Measurements from ENCODE around the gene DNAH2.
A peak's percentile ranks its signal among the peaks of the same experiment; 100 is the strongest.

DNA sequence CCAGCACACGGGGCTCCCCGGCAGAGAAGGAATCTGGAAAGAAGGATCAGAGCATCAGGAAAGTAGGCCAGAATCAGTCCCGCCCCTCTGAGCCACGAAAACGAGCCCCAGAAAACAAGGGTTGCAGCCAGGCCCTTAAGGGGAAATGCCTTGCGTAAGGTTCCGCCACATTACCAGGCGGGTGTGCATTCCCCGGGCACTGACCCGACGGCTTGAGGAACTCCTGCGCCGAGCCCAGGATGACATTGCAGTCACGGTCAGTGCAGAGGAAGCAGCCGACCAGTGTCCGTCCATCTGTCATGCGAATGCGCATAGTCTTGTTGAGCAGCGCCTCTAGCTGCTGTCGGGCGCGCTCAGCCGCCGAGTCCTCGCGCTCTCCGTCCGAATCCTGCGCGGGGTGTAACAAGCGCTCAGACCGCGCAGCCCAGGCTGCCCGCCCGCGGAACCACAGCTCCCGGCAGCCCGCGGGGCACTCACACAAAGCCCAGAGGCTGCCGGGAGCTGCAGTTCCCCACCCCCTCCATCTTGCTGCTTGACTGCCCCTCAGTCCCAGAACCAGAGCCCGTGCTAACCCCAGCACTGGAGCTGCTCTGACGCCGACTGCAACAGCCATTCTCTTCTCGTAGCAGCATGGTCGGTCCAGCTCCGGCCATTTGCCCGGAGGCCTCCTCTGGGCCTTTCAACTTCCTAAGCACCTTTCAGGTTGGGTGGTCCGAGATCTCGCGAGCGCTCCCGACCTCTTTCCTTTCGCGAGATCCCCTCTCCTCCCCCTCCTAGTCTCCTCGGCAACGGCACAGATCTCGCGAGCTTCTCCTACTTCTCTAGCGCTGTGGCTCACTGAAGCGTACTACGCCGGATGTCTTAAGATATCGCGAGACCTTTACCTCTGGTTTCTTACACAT, 139.5 kb downstream of the DNAH2 start, which contains the start of gene NAA38:
- peak; percentile 32 to 56; a peak in 3 of 5 replicates for TF ChIP-seq RAD21 (conservative IDR thresholded peaks at IDR 0.05 in 1 of 2, IDR thresholded peaks at IDR 0.05 in 1 of 2)
- TF ChIP-seq, protein P1, sequence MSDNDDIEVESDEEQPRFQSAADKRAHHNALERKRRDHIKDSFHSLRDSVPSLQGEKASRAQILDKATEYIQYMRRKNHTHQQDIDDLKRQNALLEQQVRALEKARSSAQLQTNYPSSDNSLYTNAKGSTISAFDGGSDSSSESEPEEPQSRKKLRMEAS (IDR thresholded peaks at IDR 0.05), result peak; percentile 84
- TF ChIP-seq, protein P2, sequence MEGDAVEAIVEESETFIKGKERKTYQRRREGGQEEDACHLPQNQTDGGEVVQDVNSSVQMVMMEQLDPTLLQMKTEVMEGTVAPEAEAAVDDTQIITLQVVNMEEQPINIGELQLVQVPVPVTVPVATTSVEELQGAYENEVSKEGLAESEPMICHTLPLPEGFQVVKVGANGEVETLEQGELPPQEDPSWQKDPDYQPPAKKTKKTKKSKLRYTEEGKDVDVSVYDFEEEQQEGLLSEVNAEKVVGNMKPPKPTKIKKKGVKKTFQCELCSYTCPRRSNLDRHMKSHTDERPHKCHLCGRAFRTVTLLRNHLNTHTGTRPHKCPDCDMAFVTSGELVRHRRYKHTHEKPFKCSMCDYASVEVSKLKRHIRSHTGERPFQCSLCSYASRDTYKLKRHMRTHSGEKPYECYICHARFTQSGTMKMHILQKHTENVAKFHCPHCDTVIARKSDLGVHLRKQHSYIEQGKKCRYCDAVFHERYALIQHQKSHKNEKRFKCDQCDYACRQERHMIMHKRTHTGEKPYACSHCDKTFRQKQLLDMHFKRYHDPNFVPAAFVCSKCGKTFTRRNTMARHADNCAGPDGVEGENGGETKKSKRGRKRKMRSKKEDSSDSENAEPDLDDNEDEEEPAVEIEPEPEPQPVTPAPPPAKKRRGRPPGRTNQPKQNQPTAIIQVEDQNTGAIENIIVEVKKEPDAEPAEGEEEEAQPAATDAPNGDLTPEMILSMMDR (IDR thresholded peaks at IDR 0.05), result peak; percentile 40
- TF ChIP-seq KDM1A (IDR thresholded peaks at IDR 0.05; ENCODE audit: low read depth), result no peak
- no peak for TF ChIP-seq CBX8 (IDR thresholded peaks at IDR 0.05)
- TF ChIP-seq NPAS2 (CRISPR knock-in tag; IDR thresholded peaks at IDR 0.05; ENCODE audit: borderline replicate concordance), result no peak
- TF ChIP-seq CBX2 (IDR thresholded peaks at IDR 0.05; ENCODE audit: borderline replicate concordance, low read depth), result no peak
- TF ChIP-seq POLR2A (IDR thresholded peaks at IDR 0.05; ENCODE audit: low read length), result peak; percentile 55
- TF ChIP-seq SREBF2 (IDR thresholded peaks at IDR 0.05), result no peak
- no peak for TF ChIP-seq RFX5 (IDR thresholded peaks at IDR 0.05)
- TF ChIP-seq CEBPB (IDR thresholded peaks at IDR 0.05), result peak in 1 of 2 experiments; percentile 38; a peak in 1 of 4 replicates
- TF ChIP-seq, protein P3, sequence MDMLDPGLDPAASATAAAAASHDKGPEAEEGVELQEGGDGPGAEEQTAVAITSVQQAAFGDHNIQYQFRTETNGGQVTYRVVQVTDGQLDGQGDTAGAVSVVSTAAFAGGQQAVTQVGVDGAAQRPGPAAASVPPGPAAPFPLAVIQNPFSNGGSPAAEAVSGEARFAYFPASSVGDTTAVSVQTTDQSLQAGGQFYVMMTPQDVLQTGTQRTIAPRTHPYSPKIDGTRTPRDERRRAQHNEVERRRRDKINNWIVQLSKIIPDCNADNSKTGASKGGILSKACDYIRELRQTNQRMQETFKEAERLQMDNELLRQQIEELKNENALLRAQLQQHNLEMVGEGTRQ (IDR thresholded peaks at IDR 0.05), result no peak; the same call in 1 of the 2 replicates
- TF ChIP-seq EP300 (IDR thresholded peaks at IDR 0.05), result no peak
- TF ChIP-seq, protein P4, sequence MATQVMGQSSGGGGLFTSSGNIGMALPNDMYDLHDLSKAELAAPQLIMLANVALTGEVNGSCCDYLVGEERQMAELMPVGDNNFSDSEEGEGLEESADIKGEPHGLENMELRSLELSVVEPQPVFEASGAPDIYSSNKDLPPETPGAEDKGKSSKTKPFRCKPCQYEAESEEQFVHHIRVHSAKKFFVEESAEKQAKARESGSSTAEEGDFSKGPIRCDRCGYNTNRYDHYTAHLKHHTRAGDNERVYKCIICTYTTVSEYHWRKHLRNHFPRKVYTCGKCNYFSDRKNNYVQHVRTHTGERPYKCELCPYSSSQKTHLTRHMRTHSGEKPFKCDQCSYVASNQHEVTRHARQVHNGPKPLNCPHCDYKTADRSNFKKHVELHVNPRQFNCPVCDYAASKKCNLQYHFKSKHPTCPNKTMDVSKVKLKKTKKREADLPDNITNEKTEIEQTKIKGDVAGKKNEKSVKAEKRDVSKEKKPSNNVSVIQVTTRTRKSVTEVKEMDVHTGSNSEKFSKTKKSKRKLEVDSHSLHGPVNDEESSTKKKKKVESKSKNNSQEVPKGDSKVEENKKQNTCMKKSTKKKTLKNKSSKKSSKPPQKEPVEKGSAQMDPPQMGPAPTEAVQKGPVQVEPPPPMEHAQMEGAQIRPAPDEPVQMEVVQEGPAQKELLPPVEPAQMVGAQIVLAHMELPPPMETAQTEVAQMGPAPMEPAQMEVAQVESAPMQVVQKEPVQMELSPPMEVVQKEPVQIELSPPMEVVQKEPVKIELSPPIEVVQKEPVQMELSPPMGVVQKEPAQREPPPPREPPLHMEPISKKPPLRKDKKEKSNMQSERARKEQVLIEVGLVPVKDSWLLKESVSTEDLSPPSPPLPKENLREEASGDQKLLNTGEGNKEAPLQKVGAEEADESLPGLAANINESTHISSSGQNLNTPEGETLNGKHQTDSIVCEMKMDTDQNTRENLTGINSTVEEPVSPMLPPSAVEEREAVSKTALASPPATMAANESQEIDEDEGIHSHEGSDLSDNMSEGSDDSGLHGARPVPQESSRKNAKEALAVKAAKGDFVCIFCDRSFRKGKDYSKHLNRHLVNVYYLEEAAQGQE (IDR thresholded peaks at IDR 0.05), result peak; percentile 99

Measured in A549 (cell line).